Activated B cell treated with CpG ODN at 0.5 μM for 24 hours (primary cell): ENCODE data around the gene LCN1. TPM values are rescaled to one million over a fixed set of nuclear protein-coding genes. Genes with fewer than 3 reads are reported as not detected.
"Not testable (repeated sequence)": the region's sequence is repeated elsewhere in the genome, so short reads cannot be mapped to it uniquely, and the experiment has no call there.

ENCODE experiments used
- ATAC-seq: fragments of 200-7000 bp; cut with Tn5 transposase; one replicate; pipeline ENCODE4 v1.10.0; 2021; ENCODE audit warnings: low read depth, mild to moderate bottlenecking, moderate library complexity
- CTCF ChIA-PET: fragments of 350-600 bp; sonication (Branson Sonifier 250); formaldehyde crosslinking; loops from one replicate; lab custom pipeline; 2021; ENCODE audit warnings: antibody characterized with exemption; lab: Charles Lee
- POLR2A ChIA-PET: fragments of 350-600 bp; sonication (Branson Sonifier 250); formaldehyde crosslinking; loops from one replicate; lab custom pipeline; 2021; ENCODE audit warnings: antibody characterized with exemption; lab: Charles Lee
- DNase-seq: peaks from one replicate; pipeline ENCODE4 v3.0.0; 2022
- H3K27ac Mint-ChIP-seq: one replicate; pipeline ENCODE4 v1.8.0; 2020; ENCODE audit warnings: mixed read lengths
- H3K27me3 Mint-ChIP-seq: one replicate; pipeline ENCODE4 v1.8.0; 2021; ENCODE audit warnings: mixed read lengths
- H3K36me3 Mint-ChIP-seq: one replicate; pipeline ENCODE4 v1.8.0; 2021; ENCODE audit warnings: low read depth, mixed read lengths
- H3K4me1 Mint-ChIP-seq: one replicate; pipeline ENCODE4 v1.8.0; 2021; ENCODE audit warnings: mixed read lengths
- H3K4me3 Mint-ChIP-seq: one replicate; pipeline ENCODE4 v1.8.0; 2020; ENCODE audit warnings: mild to moderate bottlenecking, mixed read lengths
- H3K9me3 Mint-ChIP-seq: one replicate; pipeline ENCODE4 v1.8.0; 2020; ENCODE audit warnings: mixed read lengths
- CTCF ChIP-seq: fragments of 200-600 bp; IDR thresholded peaks from one replicate; pipeline ENCODE4 v1.8.0; 2022; ENCODE audit warnings: antibody characterized with exemption, mild to moderate bottlenecking
- intact Hi-C: fragments of 100-400 bp; cut with micrococcal nuclease; formaldehyde crosslinking; loops from one replicate; pipeline ENCODE4 v1.15.1; 2024
- total RNA-seq: library from RNA; stranded (reverse); gene quantifications from 2 replicates; pipeline ENCODE4 v1.2.3, GENCODE V29; 2022

Gene LCN1
- total RNA-seq, 1 donor from 2014 or later = not detected

GRCh38 chr9:135526089-135526729 is 5.0 kb downstream of the LCN1 start:
- POLR2A ChIA-PET = no interaction called here
- no peaks in the 10 kb centered on the region for H3K9me3 Mint-ChIP-seq
- CTCF ChIA-PET = no interaction called here
- no peak for TF ChIP-seq CTCF
- ATAC-seq = no peak
- H3K4me1 Mint-ChIP-seq = no peaks in the 10 kb centered on the region
- intact Hi-C loops = no loop called here
- H3K27ac Mint-ChIP-seq = no peak overlapping the region
- no peaks in the 10 kb centered on the region for H3K36me3 Mint-ChIP-seq
- H3K27me3 Mint-ChIP-seq = peaks cover 9% of the 10 kb centered on the region
- no peak overlapping the region for H3K4me3 Mint-ChIP-seq
- no peak for DNase-seq

GRCh38 chr9:135526730-135527571 is 5.7 kb downstream of the LCN1 start:
- no peaks in the 10 kb centered on the region for H3K9me3 Mint-ChIP-seq
- ChIA-PET POLR2A (no interaction called here), CTCF (no interaction called here)
- H3K4me1 Mint-ChIP-seq = no peaks in the 10 kb centered on the region
- intact Hi-C loops = no loop called here
- peaks cover 12% of the 10 kb centered on the region for H3K27me3 Mint-ChIP-seq
- no peak overlapping the region for H3K4me3 Mint-ChIP-seq
- no peak for TF ChIP-seq CTCF
- ATAC-seq = no peak
- no peak overlapping the region for H3K27ac Mint-ChIP-seq
- H3K36me3 Mint-ChIP-seq = no peaks in the 10 kb centered on the region
- no peak for DNase-seq

DNA sequence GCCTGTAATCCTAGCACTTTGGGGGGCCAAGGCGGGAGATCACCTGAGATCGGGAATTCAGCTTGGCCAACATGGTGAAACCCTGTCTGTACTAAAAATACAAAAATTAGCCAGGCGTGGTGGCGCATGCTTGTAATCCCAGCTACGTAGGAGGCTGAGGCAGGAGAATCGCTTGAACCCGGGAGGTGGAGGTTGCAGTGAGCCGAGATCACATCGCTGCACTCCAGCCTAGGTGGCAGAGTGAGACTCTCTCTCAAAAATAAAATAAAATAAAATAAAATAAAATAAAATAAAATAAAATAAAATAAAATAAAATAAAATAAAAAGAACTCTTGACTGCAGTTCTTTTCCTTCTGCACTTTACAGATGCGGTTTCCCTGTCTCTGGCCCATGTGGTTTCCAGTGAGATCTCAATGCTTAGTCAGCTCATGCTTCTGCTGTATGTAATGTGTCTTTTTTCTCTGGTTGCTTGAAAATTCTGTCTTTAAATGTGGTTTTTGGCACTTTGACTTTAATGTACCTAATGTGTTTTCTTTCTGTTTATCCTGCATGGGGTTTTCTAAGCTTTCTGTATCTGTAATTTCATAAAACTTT is 7.7 kb downstream of the LCN1 start:
- POLR2A ChIA-PET, H3K36me3 Mint-ChIP-seq, ATAC-seq, CTCF ChIA-PET, H3K9me3 Mint-ChIP-seq, H3K4me3 Mint-ChIP-seq, intact Hi-C loops, H3K27ac Mint-ChIP-seq, H3K4me1 Mint-ChIP-seq, DNase-seq: not testable (repeated sequence)
- H3K27me3 Mint-ChIP-seq = peaks cover 13% of the 10 kb centered on the region

DNA sequence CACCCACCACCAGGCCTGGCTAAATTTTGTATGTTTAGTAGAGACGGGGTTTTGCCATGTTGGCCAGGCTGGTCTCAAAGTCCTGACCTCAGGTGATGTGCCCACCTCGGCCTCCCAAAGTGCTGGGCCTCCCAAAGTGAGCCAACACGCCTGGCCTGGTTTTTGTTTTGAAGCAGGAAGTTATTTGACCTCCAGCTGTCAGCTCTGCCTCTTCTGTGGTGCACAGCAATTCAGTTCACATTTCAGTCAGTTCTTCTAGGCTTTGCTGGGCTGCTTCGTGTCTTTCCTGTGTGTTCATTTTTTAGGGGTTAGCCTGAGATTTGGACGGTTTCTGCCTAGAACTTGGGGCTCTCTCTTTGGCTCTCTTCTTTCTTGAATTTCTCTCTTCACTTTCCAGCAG is 8.9 kb downstream of the LCN1 start:
- Mint-ChIP-seq H3K27ac (no peak overlapping the region), H3K9me3 (no peaks in the 10 kb centered on the region), H3K4me1 (no peaks in the 10 kb centered on the region), H3K27me3 (peaks cover 21% of the 10 kb centered on the region), H3K4me3 (no peak overlapping the region), H3K36me3 (no peaks in the 10 kb centered on the region)
- intact Hi-C loops = no loop called here
- ATAC-seq (no peak), DNase-seq (no peak)
- POLR2A ChIA-PET = no interaction called here
- CTCF ChIA-PET = no interaction called here
- no peak for TF ChIP-seq CTCF

GRCh38 chr9:135531096-135531495 is 9.9 kb downstream of the LCN1 start:
- ChIA-PET CTCF (no interaction called here), POLR2A (no interaction called here)
- Mint-ChIP-seq H3K36me3 (no peaks in the 10 kb centered on the region), H3K27ac (no peak overlapping the region), H3K27me3 (peaks cover 21% of the 10 kb centered on the region), H3K4me3 (no peak overlapping the region), H3K9me3 (no peaks in the 10 kb centered on the region), H3K4me1 (no peaks in the 10 kb centered on the region)
- ATAC-seq = no peak
- TF ChIP-seq CTCF = no peak
- no peak for DNase-seq
- intact Hi-C loops = no loop called here
